SK-N-SH (cell line): ENCODE results near the gene C11orf52. TPM values are rescaled to one million over a fixed set of nuclear protein-coding genes. Genes with fewer than 3 reads are reported as not detected.

Experiments used
- CTCF ChIA-PET: fragments of 300-600, 350-600 bp; formaldehyde crosslinking; extraction: SDS; loops from one replicate; lab custom pipeline; 2021; lab: Yijun Ruan, JAX
- POLR2A ChIA-PET: fragments of 350-600 bp; sonication (Branson Sonifier 250); formaldehyde crosslinking; extraction: SDS; loops from one replicate; lab custom pipeline; 2020; ENCODE audit warnings: antibody characterized with exemption, inconsistent platforms; lab: Yijun Ruan, JAX
- DNase-seq: peaks from one replicate; pipeline ENCODE4 v3.0.0; 2012
- H2AFZ ChIP-seq: fragments of 200-600 bp; sonication (generic); 2 replicates; pipeline ENCODE4 v1.8.1; 2016; ENCODE audit warnings: antibody characterized with exemption, mild to moderate bottlenecking, low read depth
- H3F3A ChIP-seq: fragments of 200-600 bp; sonication (generic); replicated peaks from 2 replicates; pipeline ENCODE3; 2016; ENCODE audit warnings: antibody characterized with exemption, mild to moderate bottlenecking; ENCODE audit not compliant: insufficient read depth
- H3K27ac ChIP-seq, 2 experiments: fragments of 200-500 bp in 1 of 2; fragments of 200-600 bp in 1 of 2; sonication (Bioruptor generic) in 1 of 2; sonication (generic), shearing (Covaris generic) in 1 of 2; 2 replicates each; pipeline versions ENCODE4 v1.5.1 to v1.6.1; 2014 to 2016; ENCODE audit warnings: low read depth in 2 of 2, inconsistent platforms in 1 of 2, low read length in 1 of 2, mild to moderate bottlenecking in 1 of 2, mixed read lengths in 1 of 2
- H3K27me3 ChIP-seq: fragments of 200-600 bp; sonication (generic), shearing (Covaris generic); 2 replicates; pipeline ENCODE4 v1.6.1; 2016; ENCODE audit warnings: mixed run types; ENCODE audit not compliant: insufficient read depth
- H3K36me3 ChIP-seq, 2 experiments: fragments of 200-500 bp in 1 of 2; fragments of 200-600 bp in 1 of 2; sonication (Bioruptor generic) in 1 of 2; sonication (generic) in 1 of 2; replicated peaks in 1 of 2; 2 replicates each; pipeline versions ENCODE3 to v1.5.1; 2014 to 2016; ENCODE audit warnings: low read length in 1 of 2, mild to moderate bottlenecking in 1 of 2; ENCODE audit not compliant: insufficient read depth in 2 of 2, control insufficient read depth in 1 of 2
- H3K4me1 ChIP-seq, 2 experiments: fragments of 200-500 bp in 1 of 2; fragments of 200-600 bp in 1 of 2; sonication (Bioruptor generic) in 1 of 2; sonication (generic), shearing (Covaris generic) in 1 of 2; 2 replicates each; pipeline versions ENCODE4 v1.5.1 to v1.6.1; 2014 to 2016; ENCODE audit warnings: low read depth in 1 of 2, low read length in 1 of 2, mixed run types in 1 of 2; ENCODE audit not compliant: insufficient read depth in 2 of 2, control insufficient read depth in 1 of 2
- H3K4me2 ChIP-seq: fragments of 200-600 bp; sonication (generic), shearing (Covaris generic); 2 replicates; pipeline ENCODE4 v1.6.1; 2017; ENCODE audit warnings: mixed run types
- H3K4me3 ChIP-seq, 2 experiments: fragments of 200-500 bp in 1 of 2; fragments of 200-600 bp in 1 of 2; sonication (Bioruptor generic) in 1 of 2; sonication (generic), shearing (Covaris generic) in 1 of 2; 2 replicates each; pipeline versions ENCODE4 v1.5.1 to v1.8.1; 2014 to 2016; ENCODE audit warnings: low read depth in 2 of 2, inconsistent platforms in 1 of 2, low read length in 1 of 2, mild to moderate bottlenecking in 1 of 2, mixed read lengths in 1 of 2, moderate library complexity in 1 of 2
- H3K79me2 ChIP-seq: fragments of 200-600 bp; sonication (generic); 2 replicates; pipeline ENCODE4 v1.8.1; 2017; ENCODE audit warnings: mild to moderate bottlenecking; ENCODE audit not compliant: insufficient read depth
- H3K9ac ChIP-seq: fragments of 200-600 bp; sonication (generic); 2 replicates; pipeline ENCODE4 v1.6.1; 2017; ENCODE audit warnings: mixed run types
- H3K9me2 ChIP-seq: fragments of 200-600 bp; sonication (generic); 2 replicates; pipeline ENCODE4 v1.6.1; 2017; ENCODE audit warnings: mixed run types
- H3K9me3 ChIP-seq: fragments of 200-600 bp; sonication (generic); 2 replicates; pipeline ENCODE4 v1.6.1; 2017; ENCODE audit warnings: mixed run types, mild to moderate bottlenecking, moderate library complexity
- H4K20me1 ChIP-seq: fragments of 200-600 bp; sonication (generic); 2 replicates; pipeline ENCODE4 v1.6.1; 2017; ENCODE audit warnings: mild to moderate bottlenecking, mixed run types; ENCODE audit not compliant: insufficient read depth
- CHD2 ChIP-seq: fragments of 150-350 bp; IDR thresholded peaks from 2 replicates; pipeline ENCODE4 v1.6.1; 2018; ENCODE audit warnings: low read length; ENCODE audit not compliant: partially characterized antibody
- ELF1 ChIP-seq: IDR thresholded peaks from 2 replicates; pipeline ENCODE4 v1.4.0; 2012
- EP300 ChIP-seq, 2 experiments: IDR thresholded peaks; 2 replicates each; pipeline versions ENCODE4 v1.4.0 to v1.6.1; 2012; ENCODE audit warnings: borderline replicate concordance in 1 of 2, low read depth in 1 of 2, low read length in 1 of 2
- FOSL2 ChIP-seq: IDR thresholded peaks from 2 replicates; pipeline ENCODE4 v1.4.0; 2012; ENCODE audit warnings: low read depth, mild to moderate bottlenecking, moderate library complexity, borderline replicate concordance
- FOXJ3 ChIP-seq: sonication (generic); formaldehyde crosslinking; IDR thresholded peaks from 2 replicates; pipeline ENCODE4 v1.5.1; 2020; ENCODE audit warnings: mild to moderate bottlenecking, missing genetic modification reagents
- FOXM1 ChIP-seq: IDR thresholded peaks from 2 replicates; pipeline ENCODE4 v1.4.0; 2012; ENCODE audit warnings: low read depth, mild to moderate bottlenecking
- GATA2 ChIP-seq: sonication (generic); formaldehyde crosslinking; IDR thresholded peaks from 2 replicates; pipeline ENCODE4 v1.5.0; 2020; ENCODE audit warnings: mild to moderate bottlenecking, missing genetic modification reagents
- JUND ChIP-seq: IDR thresholded peaks from 2 replicates; pipeline ENCODE4 v1.4.0; 2012
- MEF2A ChIP-seq: IDR thresholded peaks from 2 replicates; pipeline ENCODE4 v1.4.0; 2012; ENCODE audit warnings: low read depth, borderline replicate concordance
- PBX3 ChIP-seq: IDR thresholded peaks from 2 replicates; pipeline ENCODE4; 2012
- POLR2AphosphoS5 ChIP-seq: IDR thresholded peaks from 2 replicates; pipeline ENCODE4 v1.6.1; 2012; ENCODE audit warnings: low read depth, low read length
- RAD21 ChIP-seq: IDR thresholded peaks from 2 replicates; pipeline ENCODE4 v1.6.1; 2012; ENCODE audit warnings: mild to moderate bottlenecking, low read length
- RCOR1 ChIP-seq: fragments of 150-350 bp; IDR thresholded peaks from 2 replicates; pipeline ENCODE4 v1.6.1; 2017; ENCODE audit warnings: antibody characterized with exemption, low read length
- REST ChIP-seq: IDR thresholded peaks from 2 replicates; pipeline ENCODE4 v1.6.1; 2012; ENCODE audit warnings: mild to moderate bottlenecking, low read depth, low read length, moderate library complexity
- RXRA ChIP-seq: IDR thresholded peaks from 2 replicates; pipeline ENCODE4 v1.4.0; 2012; ENCODE audit warnings: low read depth, mild to moderate bottlenecking, borderline replicate concordance
- TAF1 ChIP-seq: IDR thresholded peaks from 2 replicates; pipeline ENCODE4 v1.6.1; 2012; ENCODE audit warnings: low read depth, mild to moderate bottlenecking, low read length, moderate library complexity, borderline replicate concordance
- TCF12 ChIP-seq: IDR thresholded peaks from 2 replicates; pipeline ENCODE4 v1.4.0; 2012
- USF2 ChIP-seq: fragments of 150-350 bp; IDR thresholded peaks from 2 replicates; pipeline ENCODE4 v1.6.1; 2017; ENCODE audit warnings: antibody characterized with exemption, low read length, low read depth, borderline replicate concordance
- ZBTB33 ChIP-seq: IDR thresholded peaks from 2 replicates; pipeline ENCODE4 v1.4.0; 2012; ENCODE audit warnings: low read depth, borderline replicate concordance
- WGBS: methylation state at CpG from one replicate; pipeline ENCODE4 v1.1.6; 2017; ENCODE audit warnings: low lambda C conversion rate; 5-methylcytosine and 5-hydroxymethylcytosine counted together
- polyA plus RNA-seq, 3 experiments: library from polyadenylated mRNA; depleted of rRNA; stranded (reverse); fragments of >200 nt; gene quantifications; 2 replicates each; pipeline ENCODE4 v1.2.3, GENCODE V29; 2012

Gene C11orf52
- polyA plus RNA-seq, 1 of the 3 experiments (the other 2 are of a cell fraction) = not detected

GRCh38 chr11:111938687-111939160 is 20.0 kb downstream of the C11orf52 start:
- H3K4me1 ChIP-seq = peaks cover 64 to 67% of the 10 kb centered on the region in 2 experiments
- no peaks in the 10 kb centered on the region for H4K20me1 ChIP-seq
- H3K9me2 ChIP-seq = no peaks in the 10 kb centered on the region
- no peaks in the 10 kb centered on the region for H3K9me3 ChIP-seq
- H2AFZ ChIP-seq = peak overlapping the region; percentile 44; the same call in 1 of the 2 replicates
- H3K36me3 ChIP-seq = no peaks in the 10 kb centered on the region
- no peaks in the 10 kb centered on the region for H3K27me3 ChIP-seq
- H3F3A ChIP-seq = peaks cover 39% of the 10 kb centered on the region
- peak overlapping the region; percentile 49 to 69 for H3K4me3 ChIP-seq
- peak overlapping the region; percentile 92 for H3K4me2 ChIP-seq
- H3K79me2 ChIP-seq = peaks cover 49% of the 10 kb centered on the region; the same call in 1 of the 2 replicates
- H3K9ac ChIP-seq = peak overlapping the region; percentile 78
- CTCF ChIA-PET = interaction anchor here (0.7 to 15.8 kb wide), 4 partner anchors 10 to 57 kb away, joined by 3 to 272 read pairs (median 4); no protein-coding TSS in a partner anchor
- peak; percentile 27 for DNase-seq
- H3K27ac ChIP-seq = peak overlapping the region; percentile 60 to 92
- no peak for TF ChIP-seq CHD2
- TF ChIP-seq FOXJ3 (CRISPR knock-in tag) = no peak
- TF ChIP-seq RCOR1 = no peak
- TF ChIP-seq USF2 = no peak
- no peak for TF ChIP-seq ZBTB33
- TF ChIP-seq POLR2AphosphoS5 = peak; percentile 13; the same call in 1 of the 2 replicates
- no peak for TF ChIP-seq TAF1
- TF ChIP-seq MEF2A = no peak
- TF ChIP-seq FOSL2 = peak; percentile 65
- TF ChIP-seq RAD21 = no peak
- peak; percentile 29; the same call in 1 of the 2 replicates for TF ChIP-seq JUND
- TF ChIP-seq FOXM1 = no peak
- no peak for TF ChIP-seq PBX3
- no peak for TF ChIP-seq ELF1
- peak; percentile 67 for TF ChIP-seq TCF12
- peak in 1 of 2 experiments; percentile 33; a peak in 1 of 4 replicates for TF ChIP-seq EP300 (IDR thresholded peaks at IDR 0.05; ENCODE audit: borderline replicate concordance in 1 of 2, low read depth in 1 of 2, low read length in 1 of 2)
- TF ChIP-seq REST = no peak
- no peak for TF ChIP-seq RXRA
- TF ChIP-seq GATA2 = no peak
- 9% methylated on average over 7 of the region's 7 CpGs for WGBS
- POLR2A ChIA-PET = interaction anchor here (0.6 to 1.6 kb wide), 4 partner anchors 12 to 142 kb away, joined by 3 to 6 read pairs (median 3); no protein-coding TSS in a partner anchor
